ENCODE results near the gene STOML1. TPM values are rescaled to one million over a fixed set of nuclear protein-coding genes. Genes with fewer than 3 reads are reported as not detected.

STOML1 gene
- polyA plus RNA-seq, 2 of the 4 experiments (the other 2 are of a cell fraction), result 4.3 to 4.9 TPM

- H3K4me1 ChIP-seq, result peaks cover 6% of the 10 kb centered on the region; the same call in 2 of the 3 replicates
- no peak overlapping the region for H3K4me2 ChIP-seq
- CTCF ChIA-PET, result interaction anchor here (1.5 kb wide), 1 partner anchor 13 kb away, joined by 8 read pairs; no protein-coding TSS in a partner anchor
- ATAC-seq (peak in 1 of 2 experiments; percentile 31; a peak in 1 of 6 replicates), DNase-seq (ENCODE audit: low read depth in 1 of 2, low spot score in 1 of 2) (no peak), FAIRE-seq (no peak)
- H3K9me3 ChIP-seq, result no peaks in the 10 kb centered on the region
- no peak overlapping the region for H3K4me3 ChIP-seq
- no peak for TF ChIP-seq NR3C1 (IDR thresholded peaks at IDR 0.05)
- no peak for TF ChIP-seq RARB (CRISPR knock-in tag; IDR thresholded peaks at IDR 0.05)
- no peak for TF ChIP-seq KDM5A (IDR thresholded peaks at IDR 0.05)
- TF ChIP-seq, protein P1, sequence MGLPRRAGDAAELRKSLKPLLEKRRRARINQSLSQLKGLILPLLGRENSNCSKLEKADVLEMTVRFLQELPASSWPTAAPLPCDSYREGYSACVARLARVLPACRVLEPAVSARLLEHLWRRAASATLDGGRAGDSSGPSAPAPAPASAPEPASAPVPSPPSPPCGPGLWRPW (IDR thresholded peaks at IDR 0.05), result no peak
- no peak for TF ChIP-seq PHF8 (IDR thresholded peaks at IDR 0.05; ENCODE audit: borderline replicate concordance, low read depth)
- no peak for TF ChIP-seq RCOR1 (IDR thresholded peaks at IDR 0.05; ENCODE audit: low read depth, low read length)
- TF ChIP-seq MAFK (IDR thresholded peaks at IDR 0.05; ENCODE audit: partially characterized antibody), result peak; percentile 39
- TF ChIP-seq KDM1A (IDR thresholded peaks at IDR 0.05; ENCODE audit: low read depth), result no peak
- no peak for TF ChIP-seq EHF (CRISPR knock-in tag; IDR thresholded peaks at IDR 0.05)
- POLR2A ChIA-PET, result no interaction called here
- 86% methylated on average over 5 of the region's 5 CpGs for WGBS (ENCODE audit: missing lambda C conversion rate)
- no peak overlapping the region for H3K27ac ChIP-seq
Measured at GRCh38 chr15:73936181-73936580, 55.9 kb downstream of the STOML1 start.

GRCh38 chr15:73935547-73935946 is 56.5 kb downstream of the STOML1 start:
- no peak for ATAC-seq
- ChIA-PET POLR2A (no interaction called here), CTCF (interaction anchor here (0.8 to 1.5 kb wide), 2 partner anchors 13 to 23 kb away, joined by 5 to 8 read pairs; no protein-coding TSS in a partner anchor)
- WGBS (ENCODE audit: missing lambda C conversion rate), result 90% methylated on average over 2 of the region's 4 CpGs
- H3K4me2 ChIP-seq, result no peak overlapping the region
- no peak overlapping the region for H3K27ac ChIP-seq
- no peak overlapping the region for H3K4me3 ChIP-seq
- FAIRE-seq, result no peak
- H3K9me3 ChIP-seq, result no peaks in the 10 kb centered on the region
- H3K4me1 ChIP-seq, result 0 out of 3 replicates have a peak, but pooled peaks cover 3% of the 10 kb centered on the region
- no peak for DNase-seq (ENCODE audit: low read depth in 1 of 2, low spot score in 1 of 2)
- TF ChIP-seq CBX8 (IDR thresholded peaks at IDR 0.05) (no peak), RFX5 (IDR thresholded peaks at IDR 0.05) (no peak), TFCP2L1 (CRISPR knock-in tag; IDR thresholded peaks at IDR 0.05) (no peak), NFE2L2 (conservative IDR thresholded peaks at IDR 0.05; ENCODE audit: low read length) (no peak), KDM5A (IDR thresholded peaks at IDR 0.05) (no peak), BHLHE40 (IDR thresholded peaks at IDR 0.05; ENCODE audit: low read depth, low read length) (no peak), MYC (IDR thresholded peaks at IDR 0.05; ENCODE audit: borderline replicate concordance, low read length) (no peak), HOXA7 (CRISPR knock-in tag; IDR thresholded peaks at IDR 0.05) (no peak), ZC3H11A (IDR thresholded peaks at IDR 0.05) (no peak), CEBPB (IDR thresholded peaks at IDR 0.05) (no peak), SREBF2 (IDR thresholded peaks at IDR 0.05) (no peak), E2F6 (IDR thresholded peaks at IDR 0.05; ENCODE audit: borderline replicate concordance, low read depth) (no peak)
- TF ChIP-seq, protein P2, sequence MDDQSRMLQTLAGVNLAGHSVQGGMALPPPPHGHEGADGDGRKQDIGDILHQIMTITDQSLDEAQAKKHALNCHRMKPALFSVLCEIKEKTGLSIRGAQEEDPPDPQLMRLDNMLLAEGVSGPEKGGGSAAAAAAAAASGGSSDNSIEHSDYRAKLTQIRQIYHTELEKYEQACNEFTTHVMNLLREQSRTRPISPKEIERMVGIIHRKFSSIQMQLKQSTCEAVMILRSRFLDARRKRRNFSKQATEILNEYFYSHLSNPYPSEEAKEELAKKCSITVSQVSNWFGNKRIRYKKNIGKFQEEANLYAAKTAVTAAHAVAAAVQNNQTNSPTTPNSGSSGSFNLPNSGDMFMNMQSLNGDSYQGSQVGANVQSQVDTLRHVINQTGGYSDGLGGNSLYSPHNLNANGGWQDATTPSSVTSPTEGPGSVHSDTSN (IDR thresholded peaks at IDR 0.05), result no peak

DNA sequence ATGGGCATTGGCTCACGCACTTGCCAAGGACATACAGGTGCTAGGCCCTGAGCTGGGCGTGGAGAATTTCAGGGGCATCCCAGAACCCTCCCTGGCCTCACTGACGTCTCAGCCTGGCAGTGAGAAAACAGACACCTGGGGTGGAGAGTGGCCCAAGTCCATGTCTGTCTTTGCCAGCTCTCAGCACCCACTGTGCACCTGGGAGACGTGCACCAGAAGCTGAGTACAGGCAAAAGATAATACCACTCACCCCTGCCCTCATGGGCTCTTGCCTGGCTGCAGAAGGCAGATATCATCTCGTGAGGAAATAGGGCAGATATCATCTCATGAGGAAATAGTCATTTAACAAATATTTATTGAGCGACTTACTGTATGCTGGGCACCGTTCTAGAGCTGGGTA is 57.8 kb downstream of the STOML1 start:
- ATAC-seq, result no peak
- TF ChIP-seq CHD2 (IDR thresholded peaks at IDR 0.05; ENCODE audit: low read length, partially characterized antibody) (no peak), ZNF302 (CRISPR knock-in tag; IDR thresholded peaks at IDR 0.05) (no peak), HOXB13 (CRISPR knock-in tag; IDR thresholded peaks at IDR 0.05; ENCODE audit: low read depth) (no peak), MAFK (IDR thresholded peaks at IDR 0.05; ENCODE audit: partially characterized antibody) (no peak), KDM1A (IDR thresholded peaks at IDR 0.05; ENCODE audit: low read depth) (no peak), RARB (CRISPR knock-in tag; IDR thresholded peaks at IDR 0.05) (no peak), FOXS1 (CRISPR knock-in tag; IDR thresholded peaks at IDR 0.05) (no peak), EP300 (IDR thresholded peaks at IDR 0.05) (no peak), SMC3 (IDR thresholded peaks at IDR 0.05) (no peak), JUNB (IDR thresholded peaks at IDR 0.05) (no peak), SREBF2 (IDR thresholded peaks at IDR 0.05) (no peak)
- TF ChIP-seq, protein P3, sequence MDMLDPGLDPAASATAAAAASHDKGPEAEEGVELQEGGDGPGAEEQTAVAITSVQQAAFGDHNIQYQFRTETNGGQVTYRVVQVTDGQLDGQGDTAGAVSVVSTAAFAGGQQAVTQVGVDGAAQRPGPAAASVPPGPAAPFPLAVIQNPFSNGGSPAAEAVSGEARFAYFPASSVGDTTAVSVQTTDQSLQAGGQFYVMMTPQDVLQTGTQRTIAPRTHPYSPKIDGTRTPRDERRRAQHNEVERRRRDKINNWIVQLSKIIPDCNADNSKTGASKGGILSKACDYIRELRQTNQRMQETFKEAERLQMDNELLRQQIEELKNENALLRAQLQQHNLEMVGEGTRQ (IDR thresholded peaks at IDR 0.05), result no peak
- TF ChIP-seq, protein P4, sequence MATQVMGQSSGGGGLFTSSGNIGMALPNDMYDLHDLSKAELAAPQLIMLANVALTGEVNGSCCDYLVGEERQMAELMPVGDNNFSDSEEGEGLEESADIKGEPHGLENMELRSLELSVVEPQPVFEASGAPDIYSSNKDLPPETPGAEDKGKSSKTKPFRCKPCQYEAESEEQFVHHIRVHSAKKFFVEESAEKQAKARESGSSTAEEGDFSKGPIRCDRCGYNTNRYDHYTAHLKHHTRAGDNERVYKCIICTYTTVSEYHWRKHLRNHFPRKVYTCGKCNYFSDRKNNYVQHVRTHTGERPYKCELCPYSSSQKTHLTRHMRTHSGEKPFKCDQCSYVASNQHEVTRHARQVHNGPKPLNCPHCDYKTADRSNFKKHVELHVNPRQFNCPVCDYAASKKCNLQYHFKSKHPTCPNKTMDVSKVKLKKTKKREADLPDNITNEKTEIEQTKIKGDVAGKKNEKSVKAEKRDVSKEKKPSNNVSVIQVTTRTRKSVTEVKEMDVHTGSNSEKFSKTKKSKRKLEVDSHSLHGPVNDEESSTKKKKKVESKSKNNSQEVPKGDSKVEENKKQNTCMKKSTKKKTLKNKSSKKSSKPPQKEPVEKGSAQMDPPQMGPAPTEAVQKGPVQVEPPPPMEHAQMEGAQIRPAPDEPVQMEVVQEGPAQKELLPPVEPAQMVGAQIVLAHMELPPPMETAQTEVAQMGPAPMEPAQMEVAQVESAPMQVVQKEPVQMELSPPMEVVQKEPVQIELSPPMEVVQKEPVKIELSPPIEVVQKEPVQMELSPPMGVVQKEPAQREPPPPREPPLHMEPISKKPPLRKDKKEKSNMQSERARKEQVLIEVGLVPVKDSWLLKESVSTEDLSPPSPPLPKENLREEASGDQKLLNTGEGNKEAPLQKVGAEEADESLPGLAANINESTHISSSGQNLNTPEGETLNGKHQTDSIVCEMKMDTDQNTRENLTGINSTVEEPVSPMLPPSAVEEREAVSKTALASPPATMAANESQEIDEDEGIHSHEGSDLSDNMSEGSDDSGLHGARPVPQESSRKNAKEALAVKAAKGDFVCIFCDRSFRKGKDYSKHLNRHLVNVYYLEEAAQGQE (IDR thresholded peaks at IDR 0.05), result no peak

More for the DNA sequence above, 57.8 kb downstream of the STOML1 start:
- WGBS (ENCODE audit: missing lambda C conversion rate), result 56% methylated on average over 4 of the region's 7 CpGs
- FAIRE-seq, result no peak
- Histone ChIP-seq H3K4me3 (no peak overlapping the region), H3K9me3 (no peaks in the 10 kb centered on the region), H3K27ac (no peak overlapping the region), H3K4me1 (no peaks in the 10 kb centered on the region), H3K4me2 (no peak overlapping the region)
- ChIA-PET CTCF (interaction anchor here (1.0 to 1.8 kb wide), 2 partner anchors 17 to 242 kb away, joined by 3 to 5 read pairs; no protein-coding TSS in a partner anchor), POLR2A (no interaction called here)
- DNase-seq (ENCODE audit: low read depth in 1 of 2, low spot score in 1 of 2), result no peak
